HG02623 (cell line): Measurements from ENCODE around the gene TBC1D3L.
"Not testable (repeated sequence)": the region's sequence is repeated elsewhere in the genome, so short reads cannot be mapped to it uniquely, and the experiment has no call there.

Experiments
- ATAC-seq: cut with Tn5 transposase; IDR thresholded peaks from one replicate; pipeline ENCODE4 v1.9.1; 2021; ENCODE audit warnings: moderate library complexity; ENCODE audit not compliant: unreplicated experiment

TBC1D3L gene

DNA sequence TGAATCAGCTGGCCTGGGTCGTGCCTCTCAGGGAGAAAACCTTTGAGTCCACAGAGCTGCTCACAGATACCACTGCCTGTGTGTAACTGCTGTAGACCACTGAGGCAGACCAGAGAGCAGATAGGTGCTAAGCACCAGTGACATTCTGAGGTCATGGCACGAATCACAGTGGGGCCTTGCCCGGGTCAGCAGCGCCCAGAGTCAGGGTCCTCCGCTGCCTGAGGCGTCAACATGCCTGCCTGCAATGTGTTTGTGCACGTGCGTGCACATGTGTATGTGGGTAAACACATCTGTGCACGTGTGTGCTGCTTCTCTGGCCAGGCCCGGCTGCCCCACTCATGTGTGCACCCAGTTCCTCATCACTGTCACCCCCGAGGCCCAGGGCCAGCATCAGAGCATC lies at the start of gene TBC1D3L:
TBC1D3L (minus strand) TSS at position 101 of the 400 bp plus-strand sequence. CDS start 1,540 bp downstream, outside the sequence.
- ATAC-seq: not testable (repeated sequence)

DNA sequence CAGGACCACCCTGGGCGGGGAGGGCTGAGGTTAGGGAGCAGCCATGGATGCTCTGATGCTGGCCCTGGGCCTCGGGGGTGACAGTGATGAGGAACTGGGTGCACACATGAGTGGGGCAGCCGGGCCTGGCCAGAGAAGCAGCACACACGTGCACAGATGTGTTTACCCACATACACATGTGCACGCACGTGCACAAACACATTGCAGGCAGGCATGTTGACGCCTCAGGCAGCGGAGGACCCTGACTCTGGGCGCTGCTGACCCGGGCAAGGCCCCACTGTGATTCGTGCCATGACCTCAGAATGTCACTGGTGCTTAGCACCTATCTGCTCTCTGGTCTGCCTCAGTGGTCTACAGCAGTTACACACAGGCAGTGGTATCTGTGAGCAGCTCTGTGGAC lies 14.8 kb upstream of the TBC1D3L start, which contains the start of gene TBC1D3D:
TBC1D3D (plus strand) TSS at position 301 of the 400 bp plus-strand sequence. CDS start 1,585 bp downstream, outside the sequence.
- ATAC-seq: not testable (repeated sequence)
